BLaER1 treated with 17β-estradiol and CSF1 and Interleukin-3, amounts not matched to agents 10 nM and 100 nM (cell line): ENCODE measurements around the gene BCAS3.

ENCODE experiments used
- H3K27ac ChIP-seq, 11 experiments: shearing (Covaris generic); formaldehyde crosslinking; 2 replicates each; pipeline ENCODE4 v1.8.1; 2022
- H3K27me3 ChIP-seq, 11 experiments: shearing (Covaris generic); formaldehyde crosslinking; 2 replicates each; pipeline ENCODE4 v1.8.1; 2022
- H3K36me3 ChIP-seq, 11 experiments: shearing (Covaris generic); formaldehyde crosslinking; 2 replicates each; pipeline ENCODE4 v1.8.1; 2022
- H3K4me1 ChIP-seq, 10 experiments: shearing (Covaris generic); formaldehyde crosslinking; 2 replicates each; pipeline ENCODE4 v1.8.1; 2022
- H3K4me2 ChIP-seq, 11 experiments: shearing (Covaris generic); formaldehyde crosslinking; 2 replicates each; pipeline ENCODE4 v1.8.1; 2022
- H3K4me3 ChIP-seq, 10 experiments: shearing (Covaris generic); formaldehyde crosslinking; 2 replicates each; pipeline ENCODE4 v1.8.1; 2022
- H3K9ac ChIP-seq, 11 experiments: shearing (Covaris generic); formaldehyde crosslinking; 2 replicates each; pipeline ENCODE4 v1.8.1; 2022
- H3K9me3 ChIP-seq, 11 experiments: shearing (Covaris generic); formaldehyde crosslinking; replicated peaks in 1 of 11; 2 replicates each; pipeline ENCODE4 v1.8.1; 2022
- H4K20me1 ChIP-seq, 11 experiments: shearing (Covaris generic); formaldehyde crosslinking; 2 replicates each; pipeline ENCODE4 v1.8.1; 2022
- Cebpa-rat ChIP-seq, 11 experiments: shearing (Covaris generic); IDR thresholded peaks; 2 replicates each; pipeline ENCODE4 v1.8.1; 2022

Gene BCAS3

GRCh38 chr17:61261001-61261637 is 583.5 kb downstream of the BCAS3 start:
- H3K4me3 ChIP-seq, result no peak overlapping the region
- no peak overlapping the region for H3K9ac ChIP-seq
- H3K4me1 ChIP-seq, result peaks cover 0 to 5% (median 0%) of the 10 kb centered on the region in 10 experiments; a peak in 2 of 20 replicates
- H4K20me1 ChIP-seq, result no peaks in the 10 kb centered on the region
- H3K36me3 ChIP-seq, result no peaks in the 10 kb centered on the region
- no peaks in the 10 kb centered on the region for H3K27me3 ChIP-seq
- no peak for TF ChIP-seq Cebpa-rat (IDR thresholded peaks at IDR 0.05)
- H3K9me3 ChIP-seq, result no peaks in the 10 kb centered on the region
- no peak overlapping the region for H3K27ac ChIP-seq
- H3K4me2 ChIP-seq, result 0 out of 22 replicates have a peak overlapping the region, but pooled peaks of 1 of the 11 experiments have one; percentile 33

- no peaks in the 10 kb centered on the region for H3K27me3 ChIP-seq
- H3K9ac ChIP-seq, result no peak overlapping the region
Measured at GRCh38 chr17:61265397-61265796, 587.7 kb downstream of the BCAS3 start.

GRCh38 chr17:61267847-61268246 is 590.2 kb downstream of the BCAS3 start:
- no peaks in the 10 kb centered on the region for H3K27me3 ChIP-seq
- no peak overlapping the region for H3K27ac ChIP-seq
- H3K4me3 ChIP-seq, result no peak overlapping the region
- H3K9me3 ChIP-seq, result no peaks in the 10 kb centered on the region
- TF ChIP-seq Cebpa-rat (IDR thresholded peaks at IDR 0.05), result no peak
- H4K20me1 ChIP-seq, result no peaks in the 10 kb centered on the region
- no peaks in the 10 kb centered on the region for H3K36me3 ChIP-seq
- no peaks in the 10 kb centered on the region for H3K4me1 ChIP-seq
- H3K4me2 ChIP-seq, result no peak overlapping the region
- no peak overlapping the region for H3K9ac ChIP-seq

More at GRCh38 chr17:61265397-61265796, 587.7 kb downstream of the BCAS3 start:
- Histone ChIP-seq H3K36me3 (no peaks in the 10 kb centered on the region), H3K27ac (no peak overlapping the region), H4K20me1 (no peaks in the 10 kb centered on the region), H3K9me3 (no peaks in the 10 kb centered on the region), H3K4me3 (no peak overlapping the region), H3K4me2 (no peak overlapping the region), H3K4me1 (peaks cover 0 to 5% (median 0%) of the 10 kb centered on the region in 10 experiments; a peak in 2 of 20 replicates)
- TF ChIP-seq Cebpa-rat (IDR thresholded peaks at IDR 0.05), result no peak

- TF ChIP-seq Cebpa-rat (IDR thresholded peaks at IDR 0.05), result no peak
- Histone ChIP-seq H3K9me3 (peaks cover 0 to 13% (median 7%) of the 10 kb centered on the region in 11 experiments; a peak in 8 of 22 replicates), H3K4me2 (no peak overlapping the region), H3K36me3 (no peaks in the 10 kb centered on the region), H3K27ac (no peak overlapping the region), H3K4me1 (peaks cover 0 to 23% (median 21%) of the 10 kb centered on the region in 10 experiments; a peak in 17 of 20 replicates), H3K9ac (no peak overlapping the region), H4K20me1 (no peaks in the 10 kb centered on the region), H3K27me3 (no peaks in the 10 kb centered on the region), H3K4me3 (no peak overlapping the region)
Measured at GRCh38 chr17:61275395-61275794, 597.7 kb downstream of the BCAS3 start.

GRCh38 chr17:61276806-61277205 is 599.2 kb downstream of the BCAS3 start:
- H3K4me3 ChIP-seq, result no peak overlapping the region

GRCh38 chr17:61279476-61280145 is 602.0 kb downstream of the BCAS3 start:
- peaks cover 13 to 29% (median 18%) of the 10 kb centered on the region in 11 experiments; a peak in 20 of 22 replicates for H3K9me3 ChIP-seq
- H3K27me3 ChIP-seq, result no peaks in the 10 kb centered on the region
- H3K27ac ChIP-seq, result peak overlapping the region in 7 of 11 experiments; percentile 2 to 56 (median 47); a peak in 8 of 22 replicates
- H3K36me3 ChIP-seq, result no peaks in the 10 kb centered on the region
- peaks cover 5 to 41% (median 36%) of the 10 kb centered on the region in 10 experiments; a peak in 19 of 20 replicates for H3K4me1 ChIP-seq
- H3K4me3 ChIP-seq, result no peak overlapping the region
- no peak for TF ChIP-seq Cebpa-rat (IDR thresholded peaks at IDR 0.05)
- no peak overlapping the region; a peak in 2 of 22 replicates for H3K9ac ChIP-seq
- H3K4me2 ChIP-seq, result peak overlapping the region; percentile 14 to 80 (median 68); a peak in 21 of 22 replicates
- no peaks in the 10 kb centered on the region for H4K20me1 ChIP-seq

More at GRCh38 chr17:61276806-61277205, 599.2 kb downstream of the BCAS3 start:
- Histone ChIP-seq H4K20me1 (no peaks in the 10 kb centered on the region), H3K27me3 (no peaks in the 10 kb centered on the region), H3K36me3 (no peaks in the 10 kb centered on the region), H3K9ac (no peak overlapping the region), H3K27ac (no peak overlapping the region), H3K9me3 (peaks cover 0 to 13% (median 7%) of the 10 kb centered on the region in 11 experiments; a peak in 8 of 22 replicates), H3K4me2 (no peak overlapping the region), H3K4me1 (peaks cover 0 to 26% (median 24%) of the 10 kb centered on the region in 10 experiments; a peak in 17 of 20 replicates)
- no peak for TF ChIP-seq Cebpa-rat (IDR thresholded peaks at IDR 0.05)

- Histone ChIP-seq H3K9me3 (peaks cover 13 to 29% (median 18%) of the 10 kb centered on the region in 11 experiments; a peak in 20 of 22 replicates), H4K20me1 (no peaks in the 10 kb centered on the region), H3K4me1 (peaks cover 5 to 48% (median 43%) of the 10 kb centered on the region in 10 experiments; a peak in 19 of 20 replicates), H3K9ac (no peak overlapping the region), H3K4me3 (no peak overlapping the region), H3K27me3 (no peaks in the 10 kb centered on the region), H3K27ac (peak overlapping the region in 1 of 11 experiments; percentile 53; a peak in 2 of 22 replicates), H3K4me2 (peak overlapping the region in 9 of 11 experiments; percentile 32 to 80 (median 68); a peak in 17 of 22 replicates), H3K36me3 (no peaks in the 10 kb centered on the region)
- no peak for TF ChIP-seq Cebpa-rat (IDR thresholded peaks at IDR 0.05)
Measured at GRCh38 chr17:61280338-61280737, 602.7 kb downstream of the BCAS3 start.

- H3K4me2 ChIP-seq, result peak overlapping the region in 4 of 11 experiments; percentile 66 to 80 (median 68); a peak in 2 of 22 replicates
- peaks cover 10 to 54% (median 48%) of the 10 kb centered on the region in 10 experiments for H3K4me1 ChIP-seq
- no peaks in the 10 kb centered on the region for H4K20me1 ChIP-seq
- H3K4me3 ChIP-seq, result no peak overlapping the region
- H3K9ac ChIP-seq, result no peak overlapping the region
- TF ChIP-seq Cebpa-rat (IDR thresholded peaks at IDR 0.05), result no peak
- no peaks in the 10 kb centered on the region for H3K36me3 ChIP-seq
- H3K27me3 ChIP-seq, result no peaks in the 10 kb centered on the region
- no peak overlapping the region for H3K27ac ChIP-seq
- H3K9me3 ChIP-seq, result peaks cover 13 to 29% (median 18%) of the 10 kb centered on the region in 11 experiments; a peak in 20 of 22 replicates
Measured at GRCh38 chr17:61280851-61281250, 603.2 kb downstream of the BCAS3 start.

GRCh38 chr17:61282377-61282776 is 604.7 kb downstream of the BCAS3 start:
- Histone ChIP-seq H3K9ac (no peak overlapping the region), H3K4me2 (peak overlapping the region; percentile 11 to 70 (median 40); a peak in 18 of 22 replicates), H3K4me1 (peaks cover 17 to 64% (median 58%) of the 10 kb centered on the region in 10 experiments), H3K9me3 (peaks cover 9 to 22% (median 13%) of the 10 kb centered on the region in 11 experiments; a peak in 19 of 22 replicates), H3K27me3 (no peaks in the 10 kb centered on the region), H3K27ac (no peak overlapping the region), H4K20me1 (no peaks in the 10 kb centered on the region), H3K4me3 (no peak overlapping the region), H3K36me3 (no peaks in the 10 kb centered on the region)
- no peak for TF ChIP-seq Cebpa-rat (IDR thresholded peaks at IDR 0.05)
